ENCODE data around the gene HOXB2.

The HOXB2 gene

GRCh38 chr17:48504953-48505352 lies 40.0 kb downstream of the HOXB2 start:
- H2AFZ ChIP-seq (ENCODE audit: low read depth, low read length, severe bottlenecking), result no peak overlapping the region
- H3K79me2 ChIP-seq (ENCODE audit: insufficient read depth, low read length), result no peaks in the 10 kb centered on the region
- no peak overlapping the region for H3K27ac ChIP-seq (ENCODE audit: low read depth, low read length)
- H3K4me3 ChIP-seq (ENCODE audit: insufficient read depth, low read length, poor library complexity, severe bottlenecking), result no peak overlapping the region
- H3K9me2 ChIP-seq (replicated peaks; ENCODE audit: insufficient read depth, low read length), result no peaks in the 10 kb centered on the region
- H3F3A ChIP-seq (ENCODE audit: insufficient read depth), result no peaks in the 10 kb centered on the region
- H3K4me2 ChIP-seq (ENCODE audit: low read depth, low read length, poor library complexity, severe bottlenecking), result no peak overlapping the region
- H4K20me1 ChIP-seq (ENCODE audit: low read depth, low read length), result no peaks in the 10 kb centered on the region
- H3K9me3 ChIP-seq (ENCODE audit: insufficient read depth, low read length), result no peaks in the 10 kb centered on the region
- TF ChIP-seq EZH2phosphoT487 (conservative IDR thresholded peaks at IDR 0.05; ENCODE audit: low read length) (no peak), CTCF (IDR thresholded peaks at IDR 0.05; ENCODE audit: insufficient read depth, low read length, poor library complexity, severe bottlenecking) (no peak)
- no peak overlapping the region for H3K9ac ChIP-seq (ENCODE audit: low read length)
- no peaks in the 10 kb centered on the region for H3K27me3 ChIP-seq (ENCODE audit: low read length)
- no peaks in the 10 kb centered on the region for H3K36me3 ChIP-seq (ENCODE audit: low read length)

- H3K9me2 ChIP-seq (replicated peaks; ENCODE audit: insufficient read depth, low read length), result no peaks in the 10 kb centered on the region
- no peak overlapping the region for H3K27ac ChIP-seq (ENCODE audit: low read depth, low read length)
- no peaks in the 10 kb centered on the region for H3K79me2 ChIP-seq (ENCODE audit: insufficient read depth, low read length)
- no peak overlapping the region for H3K4me2 ChIP-seq (ENCODE audit: low read depth, low read length, poor library complexity, severe bottlenecking)
- H4K20me1 ChIP-seq (ENCODE audit: low read depth, low read length), result no peaks in the 10 kb centered on the region
- TF ChIP-seq EZH2phosphoT487 (conservative IDR thresholded peaks at IDR 0.05; ENCODE audit: low read length) (no peak), CTCF (IDR thresholded peaks at IDR 0.05; ENCODE audit: insufficient read depth, low read length, poor library complexity, severe bottlenecking) (no peak)
- no peak overlapping the region for H3K4me3 ChIP-seq (ENCODE audit: insufficient read depth, low read length, poor library complexity, severe bottlenecking)
- no peak overlapping the region for H3K9ac ChIP-seq (ENCODE audit: low read length)
- H2AFZ ChIP-seq (ENCODE audit: low read depth, low read length, severe bottlenecking), result no peak overlapping the region
- H3K9me3 ChIP-seq (ENCODE audit: insufficient read depth, low read length), result no peaks in the 10 kb centered on the region
- no peaks in the 10 kb centered on the region for H3F3A ChIP-seq (ENCODE audit: insufficient read depth)
- H3K27me3 ChIP-seq (ENCODE audit: low read length), result no peaks in the 10 kb centered on the region
- H3K36me3 ChIP-seq (ENCODE audit: low read length), result no peaks in the 10 kb centered on the region
Measured at GRCh38 chr17:48503747-48504146, 41.2 kb downstream of the HOXB2 start.

GRCh38 chr17:48502901-48503300 lies 42.0 kb downstream of the HOXB2 start:
- Histone ChIP-seq H3K36me3 (ENCODE audit: low read length) (no peaks in the 10 kb centered on the region), H3K27ac (ENCODE audit: low read depth, low read length) (no peak overlapping the region), H3K79me2 (ENCODE audit: insufficient read depth, low read length) (no peaks in the 10 kb centered on the region), H3K9me2 (replicated peaks; ENCODE audit: insufficient read depth, low read length) (no peaks in the 10 kb centered on the region), H4K20me1 (ENCODE audit: low read depth, low read length) (no peaks in the 10 kb centered on the region), H3K4me2 (ENCODE audit: low read depth, low read length, poor library complexity, severe bottlenecking) (no peak overlapping the region), H3F3A (ENCODE audit: insufficient read depth) (no peaks in the 10 kb centered on the region), H3K9me3 (ENCODE audit: insufficient read depth, low read length) (no peaks in the 10 kb centered on the region), H3K9ac (ENCODE audit: low read length) (no peak overlapping the region), H2AFZ (ENCODE audit: low read depth, low read length, severe bottlenecking) (no peak overlapping the region), H3K27me3 (ENCODE audit: low read length) (no peaks in the 10 kb centered on the region), H3K4me3 (ENCODE audit: insufficient read depth, low read length, poor library complexity, severe bottlenecking) (no peak overlapping the region)
- no peak for TF ChIP-seq CTCF (IDR thresholded peaks at IDR 0.05; ENCODE audit: insufficient read depth, low read length, poor library complexity, severe bottlenecking)
- TF ChIP-seq EZH2phosphoT487 (conservative IDR thresholded peaks at IDR 0.05; ENCODE audit: low read length), result no peak

Measured in SU-DHL-6 (cell line).